Upper lobe of left lung (tissue), 6 donors: ENCODE data around the gene FRYL. TPM values are rescaled to one million over a fixed set of nuclear protein-coding genes. Genes with fewer than 3 reads are reported as not detected.
"Not testable (repeated sequence)": the region's sequence is repeated elsewhere in the genome, so short reads cannot be mapped to it uniquely, and the experiment has no call there.

Source experiments
- ATAC-seq, 2 donors: fragments of 200-7000 bp; cut with Tn5 transposase; one replicate each; pipeline ENCODE4 v1.9.1; 2022; ENCODE audit warnings: mild to moderate bottlenecking in 2 of 2, moderate library complexity in 2 of 2; ENCODE audit not compliant: low FRiP score in 2 of 2
- DNase-seq, 2 donors: peaks; one replicate each; pipeline ENCODE4 v3.0.0-alpha.2; 2019 to 2020
- H3K27ac ChIP-seq, 4 donors: fragments of 200-600 bp; sonication (generic); one replicate each; pipeline ENCODE4 v1.5.1; 2016 to 2019
- H3K27me3 ChIP-seq, 4 donors: fragments of 200-600 bp; sonication (generic); one replicate each; pipeline ENCODE4 v1.5.1; 2017 to 2019
- H3K36me3 ChIP-seq, 4 donors: fragments of 200-600 bp; sonication (generic); one replicate each; pipeline ENCODE4 v1.5.1; 2016 to 2019
- H3K4me1 ChIP-seq, 4 donors: fragments of 200-600 bp; sonication (generic); one replicate each; pipeline ENCODE4 v1.5.1; 2018 to 2019
- H3K4me3 ChIP-seq, 4 donors: fragments of 200-600 bp; sonication (generic); one replicate each; pipeline ENCODE4 v1.5.1; 2017 to 2019; ENCODE audit warnings: mild to moderate bottlenecking in 2 of 4, moderate library complexity in 1 of 4
- H3K9me3 ChIP-seq, 4 donors: fragments of 200-600 bp; sonication (generic); one replicate each; pipeline ENCODE4 v1.5.1; 2018 to 2019
- CTCF ChIP-seq, 6 experiments: fragments of 450-650 bp in 4 of 6; fragments of 200-600 bp in 2 of 6; sonication (generic) in 2 of 6; IDR thresholded peaks; one replicate each; pipeline ENCODE4 v1.5.1; 2016 to 2019; ENCODE audit warnings: antibody characterized with exemption in 6 of 6
- EP300 ChIP-seq, 4 donors: sonication (generic); formaldehyde crosslinking; IDR thresholded peaks; one replicate each; pipeline ENCODE4 v1.5.1; 2017; ENCODE audit warnings: antibody characterized with exemption in 4 of 4, control low read depth in 2 of 4
- POLR2A ChIP-seq, 4 donors: fragments of 450-650 bp; IDR thresholded peaks; one replicate each; pipeline ENCODE4 v1.5.1; 2016 to 2017; ENCODE audit warnings: antibody characterized with exemption in 4 of 4, mild to moderate bottlenecking in 2 of 4
- POLR2AphosphoS5 ChIP-seq, 2 donors: sonication (generic); formaldehyde crosslinking; IDR thresholded peaks; one replicate each; pipeline ENCODE4 v1.5.1; 2017; ENCODE audit warnings: antibody characterized with exemption in 2 of 2
- WGBS, 2 donors: methylation state at CpG; one replicate each; pipeline ENCODE4 v1.1.5; 2017 to 2018; 5-methylcytosine and 5-hydroxymethylcytosine counted together
- total RNA-seq, 6 donors: library from RNA; depleted of rRNA in 4 of 6; stranded (reverse); fragments of >200 nt in 4 of 6; gene quantifications; one replicate each; pipeline versions ENCODE4 v1.1.0 to v1.2.1, GENCODE V29; 2016 to 2021
- donor health status: DM: no; HTN: no; CAD: no; lungs with moderate emphysema.
- donor health status: DM: no; HTN: yes; CAD: no; lungs with severe emphysema.

FRYL gene
- total RNA-seq, 6 donors from 2014 or later: 48.6 to 96.9 (median 69.2) TPM

GRCh38 chr4:48767055-48767929 lies 12.8 kb downstream of the FRYL start:
- ATAC-seq (no peak), DNase-seq (no peak)
- Histone ChIP-seq H3K9me3 (no peaks in the 10 kb centered on the region), H3K27me3 (no peaks in the 10 kb centered on the region), H3K36me3 (no peaks in the 10 kb centered on the region), H3K4me3 (no peak overlapping the region), H3K4me1 (peaks cover 4 to 18% (median 9%) of the 10 kb centered on the region in 4 donors), H3K27ac (no peak overlapping the region)
- TF ChIP-seq POLR2A (IDR thresholded peaks at IDR 0.05) (no peak), POLR2AphosphoS5 (IDR thresholded peaks at IDR 0.05) (no peak), CTCF (IDR thresholded peaks at IDR 0.05) (no peak), EP300 (IDR thresholded peaks at IDR 0.05) (no peak)
- 88 to 92% methylated on average over 12 of the region's 12 CpGs for WGBS, 2 donors

GRCh38 chr4:48766131-48766792 lies 13.8 kb downstream of the FRYL start:
- H3K9me3 ChIP-seq: no peaks in the 10 kb centered on the region
- H3K27ac ChIP-seq: no peak overlapping the region
- DNase-seq: no peak
- H3K27me3 ChIP-seq: no peaks in the 10 kb centered on the region
- no peak overlapping the region for H3K4me3 ChIP-seq
- no peak for TF ChIP-seq EP300 (IDR thresholded peaks at IDR 0.05)
- no peak for TF ChIP-seq CTCF (IDR thresholded peaks at IDR 0.05)
- no peak for TF ChIP-seq POLR2A (IDR thresholded peaks at IDR 0.05)
- TF ChIP-seq POLR2AphosphoS5 (IDR thresholded peaks at IDR 0.05): no peak
- H3K36me3 ChIP-seq: no peaks in the 10 kb centered on the region
- H3K4me1 ChIP-seq: peaks cover 1 to 10% (median 7%) of the 10 kb centered on the region in 4 donors
- 85 to 93% methylated on average over 4 of the region's 4 CpGs for WGBS, 2 donors
- no peak for ATAC-seq

- H3K4me3 ChIP-seq: no peak overlapping the region
- ATAC-seq (no peak), DNase-seq (no peak)
- no peaks in the 10 kb centered on the region for H3K36me3 ChIP-seq
- no peaks in the 10 kb centered on the region for H3K27me3 ChIP-seq
- TF ChIP-seq CTCF (IDR thresholded peaks at IDR 0.05) (no peak), POLR2A (IDR thresholded peaks at IDR 0.05) (no peak), EP300 (IDR thresholded peaks at IDR 0.05) (no peak)
- no peak overlapping the region for H3K27ac ChIP-seq
- no peaks in the 10 kb centered on the region for H3K9me3 ChIP-seq
- H3K4me1 ChIP-seq: peaks cover 6 to 9% (median 8%) of the 10 kb centered on the region in 4 donors
These were observed 17.7 kb downstream of the FRYL start for GRCh38 chr4:48762408-48762807.

GRCh38 chr4:48761286-48761685 lies 18.8 kb downstream of the FRYL start:
- TF ChIP-seq CTCF (IDR thresholded peaks at IDR 0.05) (no peak), POLR2A (IDR thresholded peaks at IDR 0.05) (no peak), EP300 (IDR thresholded peaks at IDR 0.05) (no peak), POLR2AphosphoS5 (IDR thresholded peaks at IDR 0.05) (no peak)
- 85 to 95% methylated on average over 3 of the region's 3 CpGs for WGBS, 2 donors
- ATAC-seq: no peak
- no peak for DNase-seq
- Histone ChIP-seq H3K9me3 (no peaks in the 10 kb centered on the region), H3K27ac (no peak overlapping the region), H3K36me3 (no peaks in the 10 kb centered on the region), H3K4me3 (no peak overlapping the region), H3K27me3 (no peaks in the 10 kb centered on the region), H3K4me1 (peaks cover 3 to 12% (median 7%) of the 10 kb centered on the region in 4 donors)

GRCh38 chr4:48758703-48759102 lies 21.4 kb downstream of the FRYL start:
- not testable (repeated sequence) for ATAC-seq, H3K36me3 ChIP-seq, DNase-seq, H3K9me3 ChIP-seq, H3K27ac ChIP-seq, H3K4me3 ChIP-seq, H3K27me3 ChIP-seq
- 91 to 96% methylated on average over 5 of the region's 5 CpGs for WGBS, 2 donors
- H3K4me1 ChIP-seq: peaks cover 0 to 12% (median 7%) of the 10 kb centered on the region in 4 donors
